ENCODE data around the gene SYDE2. TPM values are rescaled to one million over a fixed set of nuclear protein-coding genes. Genes with fewer than 3 reads are reported as not detected.

The SYDE2 gene
- total RNA-seq, 5 donors from 2014 or later (not counting 1 experiment from before 2014, with no cell fraction given) = 4.5 to 9.2 (median 5.8) TPM

- no peak for DNase-seq
- Histone ChIP-seq H3K4me3 (ENCODE audit: control insufficient read depth in 1 of 2, extremely low read depth in 1 of 2, low read length in 1 of 2) (no peak overlapping the region), H3K27ac (ENCODE audit: low read length) (no peak overlapping the region), H3K36me3 (ENCODE audit: control insufficient read depth in 2 of 2, extremely low read depth in 1 of 2, insufficient read depth in 1 of 2, low read length in 1 of 2) (no peaks in the 10 kb centered on the region), H3K27me3 (replicated peaks in 1 of 2; ENCODE audit: control insufficient read depth in 2 of 2, extremely low read depth in 1 of 2, insufficient read depth in 2 of 2, low read length in 1 of 2) (no peaks in the 10 kb centered on the region), H3K9me3 (no peaks in the 10 kb centered on the region), H3K4me1 (ENCODE audit: control insufficient read depth in 1 of 2, extremely low read depth in 1 of 2, insufficient read depth in 2 of 2, low read length in 2 of 2) (no peaks in the 10 kb centered on the region)
- Mint-ChIP-seq H3K4me1 (peaks cover 0 to 2% (median 0%) of the 10 kb centered on the region in 3 donors), H3K4me3 (no peak overlapping the region), H3K27me3 (peaks cover 2 to 7% of the 10 kb centered on the region in 2 donors), H3K9me3 (no peaks in the 10 kb centered on the region), H3K36me3 (no peaks in the 10 kb centered on the region), H3K27ac (no peak overlapping the region)
- WGBS (ENCODE audit: insufficient coverage) = no CpG with 5 or more reads among the region's 1 CpG
- no peak for ATAC-seq (replicated peaks in 1 of 4)
- POLR2A ChIA-PET = interaction anchor here in 1 of 2 donors (0.7 kb wide), 1 partner anchor 404 kb away, joined by 11 read pairs; no protein-coding TSS in a partner anchor
- CTCF ChIA-PET = interaction anchor here in 1 of 2 donors (0.7 kb wide), 1 partner anchor 11 kb away, joined by 6 read pairs; no protein-coding TSS in a partner anchor
These were observed 28.2 kb upstream of the SYDE2 start for GRCh38 chr1:85228972-85229371.

- no peak overlapping the region for H3K27ac Mint-ChIP-seq
- DNase-seq (no peak), ATAC-seq (replicated peaks in 1 of 4) (no peak)
- no peak overlapping the region for H3K4me3 Mint-ChIP-seq
- CTCF ChIA-PET = no interaction called here
- peaks cover 6 to 7% of the 10 kb centered on the region in 2 donors for H3K27me3 Mint-ChIP-seq
- Histone ChIP-seq H3K36me3 (ENCODE audit: control insufficient read depth in 2 of 2, extremely low read depth in 1 of 2, insufficient read depth in 1 of 2, low read length in 1 of 2) (no peaks in the 10 kb centered on the region), H3K27me3 (replicated peaks in 1 of 2; ENCODE audit: control insufficient read depth in 2 of 2, extremely low read depth in 1 of 2, insufficient read depth in 2 of 2, low read length in 1 of 2) (no peaks in the 10 kb centered on the region), H3K4me1 (ENCODE audit: control insufficient read depth in 1 of 2, extremely low read depth in 1 of 2, insufficient read depth in 2 of 2, low read length in 2 of 2) (no peaks in the 10 kb centered on the region), H3K4me3 (ENCODE audit: control insufficient read depth in 1 of 2, extremely low read depth in 1 of 2, low read length in 1 of 2) (no peak overlapping the region), H3K27ac (ENCODE audit: low read length) (no peak overlapping the region), H3K9me3 (no peaks in the 10 kb centered on the region)
- H3K4me1 Mint-ChIP-seq = peaks cover 0 to 2% (median 0%) of the 10 kb centered on the region in 3 donors
- no peaks in the 10 kb centered on the region for H3K9me3 Mint-ChIP-seq
- POLR2A ChIA-PET = no interaction called here
- 100% methylated on average over 1 of the region's 5 CpGs for WGBS (ENCODE audit: insufficient coverage)
- no peaks in the 10 kb centered on the region for H3K36me3 Mint-ChIP-seq
These were observed 25.0 kb upstream of the SYDE2 start for GRCh38 chr1:85225624-85226380.

GRCh38 chr1:85224734-85225623 lies 24.2 kb upstream of the SYDE2 start:
- Mint-ChIP-seq H3K36me3 (no peaks in the 10 kb centered on the region), H3K4me3 (no peak overlapping the region), H3K4me1 (no peaks in the 10 kb centered on the region), H3K27ac (no peak overlapping the region), H3K27me3 (peaks cover 7 to 10% of the 10 kb centered on the region in 2 donors), H3K9me3 (no peaks in the 10 kb centered on the region)
- Histone ChIP-seq H3K9me3 (no peaks in the 10 kb centered on the region), H3K36me3 (ENCODE audit: control insufficient read depth in 2 of 2, extremely low read depth in 1 of 2, insufficient read depth in 1 of 2, low read length in 1 of 2) (no peaks in the 10 kb centered on the region), H3K27me3 (replicated peaks in 1 of 2; ENCODE audit: control insufficient read depth in 2 of 2, extremely low read depth in 1 of 2, insufficient read depth in 2 of 2, low read length in 1 of 2) (no peaks in the 10 kb centered on the region), H3K4me1 (ENCODE audit: control insufficient read depth in 1 of 2, extremely low read depth in 1 of 2, insufficient read depth in 2 of 2, low read length in 2 of 2) (no peaks in the 10 kb centered on the region), H3K27ac (ENCODE audit: low read length) (no peak overlapping the region), H3K4me3 (ENCODE audit: control insufficient read depth in 1 of 2, extremely low read depth in 1 of 2, low read length in 1 of 2) (no peak overlapping the region)
- CTCF ChIA-PET = interaction anchor here in 1 of 2 donors (0.7 to 1.0 kb wide), 2 partner anchors 20 to 25 kb away, joined by 3 to 5 read pairs; no protein-coding TSS in a partner anchor
- POLR2A ChIA-PET = no interaction called here
- DNase-seq = no peak
- WGBS (ENCODE audit: insufficient coverage) = 86% methylated on average over 1 of the region's 3 CpGs
- ATAC-seq (replicated peaks in 1 of 4) = no peak

GRCh38 chr1:85224295-85224694 lies 23.5 kb upstream of the SYDE2 start:
- DNase-seq = no peak
- H3K36me3 Mint-ChIP-seq = no peaks in the 10 kb centered on the region
- H3K27ac Mint-ChIP-seq = no peak overlapping the region

GRCh38 chr1:85223334-85223733 lies 22.5 kb upstream of the SYDE2 start:
- peaks cover 3 to 8% of the 10 kb centered on the region in 2 donors for H3K27me3 Mint-ChIP-seq

More at GRCh38 chr1:85224295-85224694, 23.5 kb upstream of the SYDE2 start:
- Histone ChIP-seq H3K9me3 (no peaks in the 10 kb centered on the region), H3K27ac (ENCODE audit: low read length) (no peak overlapping the region), H3K4me1 (ENCODE audit: control insufficient read depth in 1 of 2, extremely low read depth in 1 of 2, insufficient read depth in 2 of 2, low read length in 2 of 2) (no peaks in the 10 kb centered on the region), H3K27me3 (replicated peaks in 1 of 2; ENCODE audit: control insufficient read depth in 2 of 2, extremely low read depth in 1 of 2, insufficient read depth in 2 of 2, low read length in 1 of 2) (no peaks in the 10 kb centered on the region), H3K4me3 (ENCODE audit: control insufficient read depth in 1 of 2, extremely low read depth in 1 of 2, low read length in 1 of 2) (no peak overlapping the region), H3K36me3 (ENCODE audit: control insufficient read depth in 2 of 2, extremely low read depth in 1 of 2, insufficient read depth in 1 of 2, low read length in 1 of 2) (no peaks in the 10 kb centered on the region)
- no peaks in the 10 kb centered on the region for H3K9me3 Mint-ChIP-seq
- CTCF ChIA-PET = interaction anchor here in 1 of 2 donors (0.6 to 1.0 kb wide), 3 partner anchors 21 to 35 kb away, joined by 3 to 5 read pairs (median 3); no protein-coding TSS in a partner anchor
- POLR2A ChIA-PET = no interaction called here
- peaks cover 5 to 9% of the 10 kb centered on the region in 2 donors for H3K27me3 Mint-ChIP-seq
- no peak overlapping the region for H3K4me3 Mint-ChIP-seq
- no peaks in the 10 kb centered on the region for H3K4me1 Mint-ChIP-seq
- no peak for ATAC-seq (replicated peaks in 1 of 4)

GRCh38 chr1:85220756-85221201 lies 20.0 kb upstream of the SYDE2 start:
- H3K36me3 ChIP-seq (ENCODE audit: control insufficient read depth in 2 of 2, extremely low read depth in 1 of 2, insufficient read depth in 1 of 2, low read length in 1 of 2) = no peaks in the 10 kb centered on the region
- H3K4me1 Mint-ChIP-seq = no peaks in the 10 kb centered on the region
- no peaks in the 10 kb centered on the region for H3K36me3 Mint-ChIP-seq
- WGBS (ENCODE audit: insufficient coverage) = 88% methylated on average over 4 of the region's 7 CpGs
- no peaks in the 10 kb centered on the region for H3K27me3 ChIP-seq (replicated peaks in 1 of 2; ENCODE audit: control insufficient read depth in 2 of 2, extremely low read depth in 1 of 2, insufficient read depth in 2 of 2, low read length in 1 of 2)
- POLR2A ChIA-PET = no interaction called here
- no peak overlapping the region for H3K27ac Mint-ChIP-seq
- DNase-seq (no peak), ATAC-seq (replicated peaks in 1 of 4) (no peak)
- H3K27ac ChIP-seq (ENCODE audit: low read length) = no peak overlapping the region
- CTCF ChIA-PET = no interaction called here
- no peak overlapping the region for H3K4me3 ChIP-seq (ENCODE audit: control insufficient read depth in 1 of 2, extremely low read depth in 1 of 2, low read length in 1 of 2)
- no peaks in the 10 kb centered on the region for H3K9me3 Mint-ChIP-seq
- peaks cover 7 to 22% of the 10 kb centered on the region in 2 donors for H3K27me3 Mint-ChIP-seq
- H3K4me3 Mint-ChIP-seq = no peak overlapping the region
- H3K9me3 ChIP-seq = no peaks in the 10 kb centered on the region
- H3K4me1 ChIP-seq (ENCODE audit: control insufficient read depth in 1 of 2, extremely low read depth in 1 of 2, insufficient read depth in 2 of 2, low read length in 2 of 2) = no peaks in the 10 kb centered on the region

More at GRCh38 chr1:85223334-85223733, 22.5 kb upstream of the SYDE2 start:
- Histone ChIP-seq H3K4me3 (ENCODE audit: control insufficient read depth in 1 of 2, extremely low read depth in 1 of 2, low read length in 1 of 2) (no peak overlapping the region), H3K27me3 (replicated peaks in 1 of 2; ENCODE audit: control insufficient read depth in 2 of 2, extremely low read depth in 1 of 2, insufficient read depth in 2 of 2, low read length in 1 of 2) (no peaks in the 10 kb centered on the region), H3K9me3 (no peaks in the 10 kb centered on the region), H3K36me3 (ENCODE audit: control insufficient read depth in 2 of 2, extremely low read depth in 1 of 2, insufficient read depth in 1 of 2, low read length in 1 of 2) (no peaks in the 10 kb centered on the region), H3K27ac (ENCODE audit: low read length) (no peak overlapping the region), H3K4me1 (ENCODE audit: control insufficient read depth in 1 of 2, extremely low read depth in 1 of 2, insufficient read depth in 2 of 2, low read length in 2 of 2) (no peaks in the 10 kb centered on the region)
- DNase-seq (no peak), ATAC-seq (replicated peaks in 1 of 4) (no peak)
- no peak overlapping the region for H3K4me3 Mint-ChIP-seq
- no peaks in the 10 kb centered on the region for H3K36me3 Mint-ChIP-seq
- no peaks in the 10 kb centered on the region for H3K9me3 Mint-ChIP-seq
- CTCF ChIA-PET = no interaction called here
- POLR2A ChIA-PET = no interaction called here
- 70% methylated on average over 2 of the region's 5 CpGs for WGBS (ENCODE audit: insufficient coverage)
- H3K27ac Mint-ChIP-seq = no peak overlapping the region
- H3K4me1 Mint-ChIP-seq = no peaks in the 10 kb centered on the region
